ENCODE measurements around the gene AHCTF1.

The AHCTF1 gene, protein sequence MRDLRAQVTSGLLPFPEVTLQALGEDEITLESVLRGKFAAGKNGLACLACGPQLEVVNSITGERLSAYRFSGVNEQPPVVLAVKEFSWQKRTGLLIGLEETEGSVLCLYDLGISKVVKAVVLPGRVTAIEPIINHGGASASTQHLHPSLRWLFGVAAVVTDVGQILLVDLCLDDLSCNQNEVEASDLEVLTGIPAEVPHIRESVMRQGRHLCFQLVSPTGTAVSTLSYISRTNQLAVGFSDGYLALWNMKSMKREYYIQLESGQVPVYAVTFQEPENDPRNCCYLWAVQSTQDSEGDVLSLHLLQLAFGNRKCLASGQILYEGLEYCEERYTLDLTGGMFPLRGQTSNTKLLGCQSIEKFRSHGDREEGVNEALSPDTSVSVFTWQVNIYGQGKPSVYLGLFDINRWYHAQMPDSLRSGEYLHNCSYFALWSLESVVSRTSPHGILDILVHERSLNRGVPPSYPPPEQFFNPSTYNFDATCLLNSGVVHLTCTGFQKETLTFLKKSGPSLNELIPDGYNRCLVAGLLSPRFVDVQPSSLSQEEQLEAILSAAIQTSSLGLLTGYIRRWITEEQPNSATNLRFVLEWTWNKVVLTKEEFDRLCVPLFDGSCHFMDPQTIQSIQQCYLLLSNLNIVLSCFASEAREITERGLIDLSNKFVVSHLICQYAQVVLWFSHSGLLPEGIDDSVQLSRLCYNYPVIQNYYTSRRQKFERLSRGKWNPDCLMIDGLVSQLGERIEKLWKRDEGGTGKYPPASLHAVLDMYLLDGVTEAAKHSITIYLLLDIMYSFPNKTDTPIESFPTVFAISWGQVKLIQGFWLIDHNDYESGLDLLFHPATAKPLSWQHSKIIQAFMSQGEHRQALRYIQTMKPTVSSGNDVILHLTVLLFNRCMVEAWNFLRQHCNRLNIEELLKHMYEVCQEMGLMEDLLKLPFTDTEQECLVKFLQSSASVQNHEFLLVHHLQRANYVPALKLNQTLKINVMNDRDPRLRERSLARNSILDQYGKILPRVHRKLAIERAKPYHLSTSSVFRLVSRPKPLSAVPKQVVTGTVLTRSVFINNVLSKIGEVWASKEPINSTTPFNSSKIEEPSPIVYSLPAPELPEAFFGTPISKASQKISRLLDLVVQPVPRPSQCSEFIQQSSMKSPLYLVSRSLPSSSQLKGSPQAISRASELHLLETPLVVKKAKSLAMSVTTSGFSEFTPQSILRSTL (N-terminal part only)

DNA sequence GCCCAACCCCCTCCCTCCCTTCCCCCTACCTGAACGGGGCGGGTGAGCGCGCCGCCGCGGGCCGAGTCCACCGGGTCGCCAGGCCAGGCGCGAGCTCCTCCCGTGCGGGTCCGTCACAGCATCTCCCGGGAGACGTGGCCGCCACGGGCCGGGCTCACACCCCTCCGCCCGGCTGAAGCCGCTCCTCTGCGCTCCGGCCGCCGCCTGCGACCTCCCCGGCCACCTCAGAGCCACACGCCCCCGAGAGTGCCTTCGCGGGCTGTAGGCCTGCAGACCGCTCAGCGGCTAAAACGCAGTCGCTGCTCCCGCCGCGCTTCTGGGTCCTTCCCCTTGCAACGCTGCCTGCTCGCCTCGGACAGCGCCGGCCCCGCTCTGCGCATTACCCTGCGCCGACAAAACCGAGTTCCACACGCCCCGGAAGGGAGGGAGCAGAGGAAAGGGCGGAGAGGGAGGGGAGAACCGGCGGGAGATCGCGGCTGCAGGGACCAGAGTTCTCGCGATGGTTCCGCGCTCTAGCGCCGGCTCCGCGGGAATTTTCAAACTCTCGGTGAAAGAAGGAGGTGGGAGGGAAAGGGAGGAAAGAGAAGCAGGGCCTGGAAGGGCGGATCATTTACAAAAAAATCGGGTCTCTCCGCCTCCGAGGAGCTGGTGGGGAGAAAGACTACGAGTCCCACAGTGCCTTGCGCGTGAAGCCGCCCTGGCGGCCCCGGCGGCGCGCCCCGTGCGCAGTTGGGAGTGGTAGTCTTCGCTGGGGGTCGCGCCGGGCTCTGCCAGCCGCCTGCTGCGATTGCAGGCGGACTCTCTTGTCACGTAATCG is at the start of gene AHCTF1:
Gene AHCTF1, minus strand, starts transcription at position 400 of the 817 bp plus-strand sequence. CDS start 13,578 bp downstream, outside the sequence.
- DNase-seq (ENCODE audit: low read depth): peak; percentile 91

DNA sequence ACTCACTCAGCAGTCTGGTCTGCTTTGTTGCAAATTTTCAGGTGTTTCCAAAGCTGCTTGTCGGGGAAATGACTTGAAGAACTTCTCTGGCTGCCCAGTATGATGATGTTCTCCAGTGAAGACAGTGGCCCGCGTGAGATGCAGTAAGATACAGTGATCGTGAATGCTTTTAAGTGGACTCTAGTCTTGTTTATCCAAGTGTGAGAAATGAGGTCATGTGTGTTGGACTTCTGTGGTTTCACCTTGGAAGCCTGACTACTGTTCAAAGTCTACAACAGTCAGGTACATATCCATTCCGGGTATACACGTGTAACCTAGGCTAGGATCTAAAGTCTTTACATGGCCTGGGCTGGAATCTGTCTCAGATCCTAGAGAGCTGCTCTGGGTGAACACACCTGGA is 47.0 kb upstream of the AHCTF1 start:
- no peak for DNase-seq (ENCODE audit: low read depth)

DNA sequence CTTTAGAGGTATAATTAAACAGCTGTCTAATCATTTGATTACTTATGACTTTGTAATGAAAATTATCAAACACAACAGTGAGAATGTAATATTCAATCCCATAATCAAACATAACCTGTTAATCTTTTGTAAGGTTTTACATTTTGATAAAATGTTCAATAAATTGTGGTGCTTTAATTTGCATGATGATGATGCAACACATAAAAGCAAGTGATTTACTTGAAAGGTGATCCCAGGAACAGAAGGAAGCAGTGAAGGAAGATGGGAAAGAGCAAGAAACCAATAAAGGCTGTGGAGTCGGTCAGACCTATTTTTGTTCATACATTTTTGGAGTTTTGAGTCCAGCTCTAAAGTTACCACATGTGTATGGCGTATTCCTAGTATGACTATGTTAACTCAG is 46.5 kb upstream of the AHCTF1 start:
- DNase-seq (ENCODE audit: low read depth): no peak

DNA sequence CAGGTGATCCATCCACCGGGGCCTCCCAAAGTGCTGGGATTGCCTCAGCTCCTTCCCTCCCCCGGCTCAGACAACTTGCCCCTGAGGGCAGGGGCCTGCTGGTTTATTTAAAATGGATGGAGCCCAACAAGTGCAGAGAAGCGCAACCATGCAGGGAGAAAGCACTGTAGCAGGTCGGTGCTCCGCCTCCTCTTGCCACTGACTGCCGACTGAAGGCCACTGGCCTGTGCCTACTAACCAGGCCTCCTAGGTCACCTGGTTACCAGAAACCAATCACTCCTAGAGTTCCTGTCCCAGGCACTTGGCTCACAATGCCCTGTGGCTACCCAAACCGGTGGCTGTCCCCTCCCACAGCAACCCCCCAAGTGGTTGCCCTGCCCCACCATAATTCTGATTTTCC is 40.2 kb upstream of the AHCTF1 start:
- DNase-seq (ENCODE audit: low read depth): no peak

DNA sequence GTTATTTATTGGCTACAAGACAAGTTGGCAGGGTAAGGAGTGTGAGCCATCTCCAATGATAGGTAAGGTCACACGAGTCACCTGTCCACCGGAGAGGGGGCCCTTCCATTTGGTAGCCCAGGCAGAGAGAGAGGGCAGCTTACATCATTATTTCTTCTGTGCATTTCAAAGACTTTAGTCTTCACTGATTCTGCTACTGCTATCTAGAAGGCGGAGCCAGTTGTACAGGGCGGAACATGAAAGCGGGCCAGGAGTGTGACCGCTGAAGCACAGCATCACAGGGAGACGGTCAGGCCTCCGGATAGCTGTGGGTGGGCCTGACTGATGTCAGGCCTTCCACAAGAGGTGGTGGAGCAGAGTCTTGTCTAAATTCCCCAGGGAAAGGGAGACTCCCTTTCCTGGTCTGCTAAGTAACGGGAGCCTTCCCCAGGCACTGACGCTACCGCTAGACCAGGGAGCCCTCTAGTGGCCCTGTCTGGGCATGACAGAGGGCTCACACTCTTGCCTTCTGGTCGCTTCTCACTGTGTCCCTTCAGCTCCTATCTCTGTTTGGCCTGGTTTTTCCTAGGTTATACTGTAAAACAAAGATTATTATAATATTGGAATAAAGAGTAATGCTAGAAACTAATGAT is 39.5 kb upstream of the AHCTF1 start:
- no peak for DNase-seq (ENCODE audit: low read depth)

DNA sequence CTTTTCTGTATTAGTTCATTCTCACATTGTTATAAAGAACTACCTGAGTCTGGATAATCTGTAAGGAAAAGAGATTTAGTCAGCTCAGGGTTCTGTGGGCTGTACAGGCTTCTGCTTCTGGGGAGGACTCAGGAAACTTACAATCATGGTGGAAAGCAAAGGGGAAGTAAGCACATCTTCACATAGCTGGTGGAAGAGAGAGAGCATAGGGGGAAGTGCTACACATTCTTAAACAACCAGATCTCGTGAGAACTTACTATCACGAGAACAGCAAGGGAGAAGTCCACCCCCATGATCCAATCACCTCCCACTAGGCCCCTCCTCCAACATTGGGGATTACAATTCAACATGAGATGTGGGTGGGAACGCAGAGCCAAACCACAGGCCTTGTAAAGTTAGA is 37.9 kb upstream of the AHCTF1 start:
- DNase-seq (ENCODE audit: low read depth): no peak

DNA sequence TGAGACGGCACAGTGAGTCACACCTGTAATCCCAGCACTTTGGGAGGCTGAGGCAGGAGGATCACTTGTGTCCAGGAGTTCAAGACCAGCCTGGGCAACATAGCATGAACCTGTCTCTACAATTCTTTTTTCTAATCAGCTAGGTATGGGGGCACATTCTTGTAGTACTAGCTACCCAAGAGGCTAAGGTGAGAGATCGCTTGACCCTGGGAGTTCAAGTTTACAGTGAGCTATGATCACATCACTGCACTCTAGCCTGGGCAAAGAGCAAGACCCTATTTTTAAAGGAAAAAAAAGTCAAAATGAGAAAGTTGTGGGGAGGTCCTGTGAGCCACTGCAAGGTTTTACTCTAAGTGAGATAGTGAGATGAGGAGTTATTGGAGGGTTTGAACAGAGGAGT is 34.8 kb upstream of the AHCTF1 start:
- DNase-seq (ENCODE audit: low read depth): no peak

DNA sequence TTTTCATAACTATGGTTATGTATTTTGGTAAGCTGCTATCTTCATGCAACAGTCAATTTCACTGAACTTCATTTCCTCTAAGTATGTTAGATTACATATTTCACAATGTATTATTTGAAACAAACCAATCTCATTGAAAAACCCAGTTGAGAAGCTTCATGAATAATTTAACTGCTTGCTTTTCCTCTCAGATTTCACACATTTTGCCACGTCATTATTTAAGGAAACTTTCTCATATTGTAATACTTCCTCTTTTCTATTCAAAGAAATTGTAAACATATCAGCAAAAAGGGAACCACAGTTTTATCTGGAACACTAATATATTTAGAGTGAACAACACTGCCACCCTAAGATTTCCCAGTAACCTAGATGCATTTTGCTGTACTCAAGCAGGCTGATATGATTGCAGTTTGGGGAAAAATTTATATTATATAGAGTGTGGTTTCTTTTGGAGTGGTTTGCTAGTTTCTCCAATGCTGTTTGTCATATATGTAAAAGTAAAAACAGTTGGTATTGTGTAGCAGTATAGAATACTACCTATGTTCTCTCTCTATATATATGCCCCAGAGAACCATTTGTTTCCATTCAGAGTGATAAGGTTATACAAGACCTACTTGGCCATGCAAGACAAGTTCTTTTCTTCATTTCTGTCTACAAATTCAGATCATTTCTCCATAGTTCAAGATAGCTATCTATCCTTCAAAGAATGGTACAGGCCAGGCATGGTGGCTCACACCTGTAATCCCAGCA is 28.4 kb upstream of the AHCTF1 start:
- no peak for DNase-seq (ENCODE audit: low read depth)

DNA sequence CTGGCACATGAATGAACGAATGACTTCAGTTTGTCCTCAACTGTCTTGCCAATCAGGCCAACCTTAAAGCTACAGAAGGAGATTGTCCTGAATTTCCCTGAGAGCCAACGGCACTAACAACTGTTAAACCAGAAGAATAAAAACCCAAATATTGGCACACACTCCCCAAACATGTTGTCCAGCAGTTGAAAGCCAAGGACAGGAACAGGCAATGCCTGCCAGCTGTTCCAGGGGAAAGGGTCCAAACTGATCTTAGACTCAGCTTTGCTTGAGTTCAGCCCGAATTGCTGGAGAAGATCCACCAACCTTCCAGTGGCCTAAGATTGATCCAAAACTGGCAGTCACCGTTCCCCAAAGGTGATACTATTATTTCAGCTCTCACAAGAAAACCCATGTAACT is 22.4 kb upstream of the AHCTF1 start:
- no peak for DNase-seq (ENCODE audit: low read depth)

DNA sequence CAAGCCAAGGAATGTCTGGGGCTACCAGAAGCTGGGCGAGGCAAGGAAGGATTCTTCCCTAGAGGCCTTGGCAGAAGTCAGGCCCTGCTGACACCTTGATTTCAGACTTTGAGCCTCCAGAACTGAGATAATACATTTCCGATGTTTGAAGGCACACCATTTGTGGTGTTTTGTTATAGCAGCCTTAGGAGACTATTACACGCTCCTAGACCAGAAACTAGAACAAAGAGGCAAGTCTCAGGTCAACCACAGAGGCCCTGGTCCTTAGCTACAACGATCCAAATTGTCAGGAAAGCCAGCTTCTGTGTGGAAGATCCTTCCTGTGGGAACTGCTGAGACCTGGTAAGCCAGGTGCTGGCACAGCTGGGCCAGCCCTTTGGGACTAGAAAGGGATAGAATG is 19.7 kb upstream of the AHCTF1 start:
- DNase-seq (ENCODE audit: low read depth): no peak

DNA sequence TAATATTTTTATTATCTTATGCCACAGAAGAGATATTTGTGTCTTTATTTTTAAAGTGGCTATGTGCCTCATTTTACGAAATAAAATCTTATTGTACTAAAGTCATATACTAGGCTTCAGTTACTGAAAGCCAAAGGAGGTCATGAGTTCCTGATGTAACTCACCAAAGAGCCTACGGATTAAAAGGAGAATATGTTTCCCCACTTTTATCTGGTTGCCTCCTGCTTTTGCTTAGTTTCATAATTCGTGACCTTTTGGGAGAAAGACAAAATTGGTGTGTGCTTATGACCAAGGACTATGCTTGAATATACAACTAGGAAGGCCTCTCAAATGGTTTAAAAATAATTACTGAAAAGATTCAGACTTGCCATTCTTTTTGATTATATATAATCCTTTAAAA is 18.2 kb upstream of the AHCTF1 start:
- no peak for DNase-seq (ENCODE audit: low read depth)

DNA sequence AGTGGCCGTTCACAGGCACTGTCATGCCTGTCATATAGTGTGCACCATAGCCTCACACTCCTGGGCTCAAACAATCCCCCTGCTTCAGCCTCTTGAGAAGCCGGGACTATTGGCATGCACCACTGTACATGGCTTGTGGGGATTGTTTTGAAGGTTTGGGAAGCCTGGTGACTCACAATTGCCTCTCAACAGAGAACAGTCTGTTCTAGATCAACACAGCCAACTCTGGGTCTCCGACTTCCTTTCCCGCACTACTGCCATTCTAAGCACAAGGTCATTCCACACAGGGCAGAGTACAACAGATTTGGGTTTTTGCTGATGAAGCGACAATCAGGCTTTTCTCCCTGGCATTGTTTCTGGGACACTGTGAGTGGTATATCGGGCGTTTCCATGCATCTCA is 15.5 kb upstream of the AHCTF1 start:
- DNase-seq (ENCODE audit: low read depth): no peak

DNA sequence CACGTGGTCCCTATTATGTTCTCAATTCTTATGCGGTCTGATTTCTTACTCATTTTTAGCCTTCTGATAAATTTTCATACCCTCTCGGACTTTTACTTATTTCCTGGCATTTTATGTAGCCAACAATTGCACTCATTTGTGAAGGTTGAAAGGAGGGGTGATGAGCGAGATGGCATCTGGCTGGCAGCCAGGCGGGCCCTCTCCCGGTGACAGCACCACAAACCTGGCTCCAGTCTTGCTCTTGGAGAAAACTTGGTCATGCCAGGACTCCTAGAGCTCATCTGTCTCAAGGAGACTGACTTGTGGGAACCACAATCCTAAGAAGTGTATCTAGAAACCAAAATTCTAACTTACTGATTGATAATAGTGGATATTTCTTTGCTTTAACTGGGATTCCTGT is 14.6 kb upstream of the AHCTF1 start:
- DNase-seq (ENCODE audit: low read depth): no peak

DNA sequence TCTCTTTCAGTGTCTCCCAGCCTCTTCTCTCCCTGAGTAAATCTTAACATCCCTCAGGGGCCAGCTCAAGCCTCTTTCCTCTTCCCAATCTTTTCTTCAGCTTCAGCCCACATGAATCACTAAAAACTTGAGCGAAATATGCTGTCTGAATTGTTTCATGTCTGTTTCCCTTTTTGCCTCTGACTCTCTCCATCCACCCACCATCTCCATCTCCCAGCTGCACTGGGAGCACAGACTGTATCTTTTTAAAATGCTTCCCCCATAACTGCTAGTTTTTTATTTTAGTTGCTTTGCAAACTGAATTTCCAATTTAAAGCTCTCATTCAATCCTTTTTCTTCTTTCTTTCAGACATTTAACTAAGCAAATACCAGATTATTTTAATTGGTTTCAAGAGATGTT is 3.0 kb upstream of the AHCTF1 start:
- DNase-seq (ENCODE audit: low read depth): no peak

DNA sequence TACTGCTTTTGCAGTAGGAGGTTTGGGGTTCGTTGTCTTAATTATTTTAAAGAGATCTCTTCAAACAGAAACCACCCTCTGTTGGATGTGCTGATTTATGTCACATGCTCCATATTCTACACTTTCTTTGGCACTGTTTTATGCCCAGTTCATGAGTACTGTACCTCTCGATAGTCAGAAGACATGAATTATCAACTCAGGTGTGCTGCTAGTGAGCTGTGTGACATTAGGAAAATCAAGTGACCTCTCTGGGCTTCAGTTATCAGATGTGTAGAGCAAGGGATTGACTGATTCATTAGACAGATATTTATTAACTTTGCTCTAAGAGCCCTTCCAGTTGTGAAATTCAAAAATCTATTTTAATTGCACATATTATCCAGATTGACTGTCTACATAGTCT is 2.1 kb upstream of the AHCTF1 start:
- DNase-seq (ENCODE audit: low read depth): no peak

DNA sequence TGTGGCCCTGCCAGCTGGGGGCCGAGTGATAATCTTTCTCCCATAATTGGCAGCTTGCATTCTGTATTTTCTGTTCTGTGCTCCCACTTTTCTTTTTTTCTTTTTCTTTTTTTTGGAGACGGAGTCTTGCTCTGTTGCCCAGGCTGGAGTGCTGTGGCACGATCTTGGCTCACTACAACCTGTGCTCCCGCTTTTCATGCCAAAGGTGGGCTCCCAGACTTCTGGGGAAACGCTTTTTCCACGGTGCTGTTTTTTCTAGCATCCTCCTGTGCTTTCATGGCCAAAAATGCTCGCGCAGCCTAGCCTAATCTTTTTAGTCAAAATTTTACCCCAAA is 585 bp upstream of the AHCTF1 start:
- no peak for DNase-seq (ENCODE audit: low read depth)

DNA sequence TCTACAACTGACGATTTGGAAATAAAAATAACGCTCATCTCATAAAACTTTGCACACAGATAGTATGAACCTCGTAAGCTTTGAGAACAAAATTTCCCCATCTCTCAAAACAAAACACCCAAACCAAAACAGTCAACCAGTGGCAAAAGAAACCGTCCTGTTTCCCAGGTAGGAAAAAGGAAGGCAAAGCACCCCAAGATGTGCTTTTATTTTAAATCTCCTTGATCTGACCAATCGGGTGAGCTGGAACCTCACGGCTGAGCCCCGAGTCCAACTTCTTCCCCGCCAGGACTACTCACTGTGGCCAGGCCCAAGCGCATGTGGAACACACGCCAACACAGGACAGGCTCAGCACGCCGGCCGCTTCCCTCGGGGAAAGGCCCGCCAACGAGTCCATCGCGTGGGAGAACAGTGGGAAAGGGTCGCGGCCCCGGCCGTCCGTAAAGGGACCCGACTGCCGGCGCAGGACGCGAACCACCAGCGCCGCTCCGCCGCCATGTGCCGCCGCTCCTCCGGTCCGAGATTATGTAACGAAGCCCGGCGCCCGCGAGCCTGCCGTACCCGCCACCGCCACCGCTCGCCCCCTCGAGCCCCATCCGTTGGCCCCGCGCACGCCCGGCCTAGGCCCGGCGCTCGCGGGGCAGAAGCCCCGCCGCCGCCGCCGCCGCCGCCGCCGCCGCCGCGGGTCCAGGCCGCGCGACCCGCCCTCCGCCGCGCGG is 759 bp downstream of the AHCTF1 start:
- DNase-seq (ENCODE audit: low read depth): peak; percentile 35

DNA sequence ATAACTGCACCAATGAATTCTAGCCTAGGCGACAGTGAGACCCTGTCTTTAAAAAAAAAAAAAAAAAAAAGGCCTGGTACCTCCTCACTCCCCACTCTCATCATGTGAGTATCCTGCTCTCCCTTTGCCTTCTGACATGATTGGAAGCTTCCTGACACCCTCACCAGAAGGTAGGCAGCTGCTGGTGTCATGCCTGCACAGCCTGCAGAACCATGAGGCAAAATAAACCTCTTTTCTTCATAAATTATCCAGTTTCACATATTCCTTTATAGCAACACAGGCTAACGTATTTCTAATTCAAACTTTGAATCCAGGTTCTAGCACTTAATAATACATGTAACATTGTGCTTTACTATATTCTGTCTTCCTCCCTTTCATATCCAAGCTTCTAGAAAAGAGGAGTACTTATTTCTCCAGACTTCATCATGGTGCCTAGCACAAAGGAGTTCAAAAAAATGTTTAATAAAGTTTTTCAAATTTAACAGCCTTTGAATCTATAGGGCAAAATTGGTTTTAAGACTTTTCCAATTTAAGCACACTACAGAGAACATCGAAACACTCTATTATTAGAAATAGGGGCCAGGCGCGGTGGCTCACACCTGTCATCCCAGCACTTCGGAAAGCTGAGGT is 5.6 kb downstream of the AHCTF1 start:
- no peak for DNase-seq (ENCODE audit: low read depth)

DNA sequence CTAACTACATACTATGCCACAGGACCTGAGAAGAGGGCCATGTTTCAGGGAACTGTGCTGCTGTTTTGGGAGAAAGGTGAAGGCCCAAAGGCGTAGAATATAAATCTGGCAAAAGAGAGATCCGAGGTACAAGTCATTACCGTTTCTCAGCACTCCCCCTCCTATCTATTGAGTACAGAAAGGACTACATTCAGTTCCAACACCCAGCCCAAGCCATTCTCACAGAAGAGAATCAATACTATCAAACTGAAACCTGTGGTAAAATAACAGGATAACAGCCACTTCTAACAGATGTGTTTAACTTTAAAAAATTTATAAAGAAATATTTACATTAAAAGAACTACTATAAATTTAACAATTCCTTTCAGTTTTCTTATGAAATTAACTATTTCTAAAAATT is 7.8 kb downstream of the AHCTF1 start:
- DNase-seq (ENCODE audit: low read depth): no peak

DNA sequence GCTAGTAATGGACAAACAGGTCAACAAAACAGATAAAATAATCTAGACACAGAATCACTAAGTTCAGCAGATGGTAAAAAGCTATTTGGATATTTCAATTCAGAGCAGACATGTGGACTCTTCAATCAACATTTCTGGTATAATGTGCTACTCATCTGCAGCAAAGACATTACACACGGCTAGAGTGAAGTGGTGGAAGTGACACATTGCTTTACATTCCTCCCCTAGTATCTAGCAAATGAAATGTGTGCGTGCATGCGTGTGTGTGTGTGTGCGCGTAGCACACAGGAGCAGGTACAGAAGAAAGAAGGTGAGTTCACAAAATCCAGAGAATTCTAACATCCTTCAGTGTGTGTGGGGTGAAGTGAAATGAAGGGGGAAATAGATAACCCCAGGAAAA is 8.3 kb downstream of the AHCTF1 start:
- no peak for DNase-seq (ENCODE audit: low read depth)
